Activated CD8-positive, alpha-beta memory T cell treated with anti-CD3 and anti-CD28 coated beads for 48 hours (primary cell): ENCODE measurements around the gene AFF3.

Experiments
- DNase-seq, 3 experiments: peaks; one replicate each; pipeline ENCODE4 v3.0.0-alpha.2; 2020; ENCODE audit warnings: low read depth in 2 of 3, low spot score in 2 of 3

AFF3 gene

DNA sequence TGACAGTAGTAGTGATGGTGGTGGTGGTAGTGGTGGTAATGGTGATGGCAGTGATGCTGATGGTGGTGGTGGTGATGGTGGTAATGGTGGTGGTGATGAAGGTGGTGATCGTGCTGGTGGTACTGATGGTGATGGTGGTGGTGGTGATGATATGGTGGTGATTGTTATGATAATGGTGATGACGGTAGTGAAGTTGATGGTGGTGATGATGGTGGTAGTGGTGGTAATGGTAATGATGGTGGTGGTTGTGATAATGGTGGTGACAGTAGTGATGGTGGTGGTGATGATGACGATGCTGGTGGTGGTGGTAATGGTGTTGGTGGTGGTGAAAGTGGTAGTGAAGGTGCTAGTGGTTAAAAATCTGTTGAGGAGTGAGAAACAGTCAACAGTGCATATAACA, 125.6 kb downstream of the AFF3 start:
- no peak for DNase-seq

GRCh38 chr2:100015849-100016248, 126.5 kb downstream of the AFF3 start:
- DNase-seq, result no peak

- no peak for DNase-seq
These were observed 128.3 kb downstream of the AFF3 start for GRCh38 chr2:100013892-100014677.

DNA sequence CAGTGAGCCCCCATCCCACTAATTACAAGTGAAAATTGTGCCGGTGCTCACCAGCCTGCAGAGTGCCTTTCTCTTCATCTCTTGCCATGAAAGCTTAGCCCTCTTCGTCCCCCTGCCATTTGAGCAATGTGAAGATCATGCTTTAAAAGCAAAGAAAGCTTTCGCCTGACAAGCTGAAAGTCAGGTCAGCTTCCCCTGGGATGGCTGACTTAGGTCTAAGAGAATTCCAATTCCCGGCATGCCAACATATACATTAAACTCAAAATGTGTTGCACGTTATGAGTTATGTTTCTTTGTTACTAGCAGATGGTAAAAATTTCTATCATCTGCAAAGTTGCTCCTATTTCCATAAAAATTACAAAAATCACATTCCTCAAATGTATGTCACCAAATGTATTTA, 129.8 kb downstream of the AFF3 start:
- no peak for DNase-seq

- no peak for DNase-seq
These were observed 131.1 kb downstream of the AFF3 start for GRCh38 chr2:100011272-100011731.

DNA sequence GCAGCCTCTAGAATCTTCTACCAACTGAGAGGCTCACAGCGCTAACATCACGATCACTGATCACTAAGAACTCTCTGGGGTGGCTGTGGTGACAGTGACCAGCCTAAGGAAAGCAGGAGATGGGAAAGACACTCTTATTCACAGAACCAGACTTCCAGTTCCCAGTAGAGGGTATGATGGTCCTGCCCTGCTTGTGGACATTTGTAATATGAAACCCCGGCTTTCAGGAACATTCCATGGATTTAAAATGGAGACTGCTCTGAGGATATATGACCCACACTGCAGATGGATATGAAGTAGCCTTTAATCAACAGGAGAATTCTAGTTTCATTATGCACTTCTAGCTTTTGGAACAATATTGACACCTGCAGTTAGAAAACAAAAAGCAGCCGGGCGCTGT, 131.8 kb downstream of the AFF3 start:
- DNase-seq, result no peak

GRCh38 chr2:100009743-100010142, 132.6 kb downstream of the AFF3 start:
- DNase-seq, result no peak

- DNase-seq, result no peak
These were observed 133.4 kb downstream of the AFF3 start for GRCh38 chr2:100008956-100009355.

DNA sequence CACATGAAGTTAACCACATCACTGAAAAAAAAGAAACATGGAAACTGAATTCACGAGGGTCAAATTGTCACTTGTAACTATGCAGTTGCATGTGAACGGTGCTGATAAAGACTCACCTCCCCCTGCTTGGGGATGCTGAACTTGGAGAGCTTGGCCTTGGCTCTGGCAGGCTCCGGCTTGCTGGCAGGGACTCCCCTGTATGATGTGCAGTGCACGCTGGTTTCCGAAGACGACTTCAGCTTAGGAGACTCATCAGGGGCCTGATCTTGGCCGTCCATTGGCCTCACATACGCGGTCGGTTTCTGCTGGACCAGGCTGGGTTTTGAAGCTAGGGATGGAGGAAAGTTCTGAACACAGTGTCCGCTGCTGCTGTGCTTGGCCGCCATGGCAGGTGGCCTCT, 135.9 kb downstream of the AFF3 start:
- no peak for DNase-seq

DNA sequence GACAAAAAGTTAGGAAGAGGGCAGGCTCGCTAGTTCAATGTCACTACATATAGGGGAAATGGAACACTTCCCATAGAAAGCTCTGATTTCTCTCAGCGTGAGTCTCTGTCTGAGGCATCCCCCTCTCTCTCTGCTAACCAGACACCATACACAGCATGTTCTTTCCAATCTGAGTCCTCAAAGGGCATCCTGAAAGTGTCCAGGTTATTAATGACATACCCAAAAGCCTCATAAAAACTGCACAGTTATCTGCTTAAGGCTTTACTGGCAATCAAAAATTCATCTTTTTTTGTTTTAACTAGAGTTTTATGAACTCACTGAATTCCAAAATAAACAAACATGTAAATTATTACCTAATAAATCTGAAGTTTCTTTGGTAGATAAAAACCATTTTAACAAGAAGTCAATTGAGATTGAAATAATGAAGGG, 137.4 kb downstream of the AFF3 start:
- no peak for DNase-seq

DNA sequence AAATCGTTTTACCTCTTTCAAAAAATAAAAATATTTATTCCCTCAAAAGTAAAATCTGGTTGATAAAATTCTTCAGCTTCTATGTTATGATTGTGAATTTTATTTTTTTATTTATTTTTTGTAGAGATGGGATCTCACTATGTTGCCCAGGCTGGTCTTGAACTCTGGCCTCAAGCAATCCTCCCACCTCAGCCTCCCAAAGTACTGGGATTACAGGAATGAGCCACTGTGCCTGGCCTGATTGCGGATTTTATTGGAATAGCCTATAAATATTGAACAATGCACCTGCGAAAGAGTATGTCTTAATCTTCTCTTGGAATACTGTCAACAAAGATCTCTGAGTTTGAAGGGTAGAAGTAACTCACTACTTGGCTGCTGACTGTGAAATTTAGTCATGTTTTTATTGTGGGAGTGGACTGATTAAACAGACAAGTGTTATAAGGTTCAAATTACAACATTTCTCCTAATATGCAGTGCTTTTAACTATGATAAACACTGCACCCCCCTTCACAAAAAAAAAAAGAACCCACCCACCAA, 138.0 kb downstream of the AFF3 start:
- DNase-seq, result no peak

DNA sequence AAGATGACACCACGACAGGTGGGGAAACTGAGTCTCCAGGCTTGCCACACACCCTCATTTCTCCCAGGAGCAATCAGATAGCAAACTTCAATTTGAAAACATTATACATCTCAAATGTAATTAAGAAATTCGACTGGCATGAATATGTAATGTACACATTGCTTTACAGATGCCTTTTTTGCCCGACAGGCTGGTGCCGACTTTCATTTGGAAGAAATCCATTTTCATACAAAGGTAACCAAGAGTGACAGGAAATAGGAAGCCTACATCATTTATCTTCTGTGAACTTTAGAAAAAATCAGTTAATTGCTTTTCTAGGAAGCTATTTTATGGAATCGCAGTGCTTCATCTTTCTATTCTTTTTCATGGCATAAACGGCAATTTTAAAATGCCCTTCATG, 140.3 kb downstream of the AFF3 start:
- no peak for DNase-seq

DNA sequence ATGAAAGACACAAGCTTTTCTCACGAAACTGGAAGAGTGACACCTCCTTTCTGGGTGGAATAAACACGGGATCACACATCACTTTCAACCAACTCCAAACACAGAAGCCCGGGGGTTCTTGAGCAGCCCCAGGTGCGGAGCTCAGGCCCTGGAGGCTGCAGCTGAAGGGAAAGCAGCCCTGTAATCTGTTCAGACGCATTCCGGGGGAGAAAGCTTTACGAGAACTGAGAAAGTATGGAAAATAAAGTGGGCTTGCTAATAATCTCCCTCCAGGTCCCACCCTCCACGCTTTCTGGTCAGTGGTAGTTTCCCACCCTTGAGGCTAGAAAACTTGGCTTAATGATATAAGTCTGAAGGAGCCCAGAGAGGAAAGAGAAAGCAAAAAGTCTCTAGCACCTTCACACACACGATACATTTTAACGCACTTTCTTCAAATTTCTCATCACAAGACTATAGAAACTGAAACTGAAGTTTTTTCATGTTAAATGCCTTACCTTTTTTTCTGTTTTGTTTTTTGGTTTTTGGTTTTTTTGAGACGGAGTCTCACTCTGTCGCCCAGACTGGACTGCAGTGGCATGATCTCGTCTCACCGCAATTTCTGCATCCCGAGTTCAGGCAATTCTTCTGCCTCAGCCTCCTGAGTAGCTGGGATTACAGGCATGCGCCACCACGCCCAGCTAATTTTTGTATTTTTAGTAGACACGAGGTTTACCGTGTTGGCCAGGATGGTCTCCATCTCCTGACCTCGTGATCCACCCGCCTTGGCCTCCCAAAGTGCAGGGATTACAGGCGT, 141.3 kb downstream of the AFF3 start:
- no peak for DNase-seq

GRCh38 chr2:99998651-99999320, 143.6 kb downstream of the AFF3 start:
- DNase-seq, result no peak

- no peak for DNase-seq
These were observed 152.5 kb downstream of the AFF3 start for GRCh38 chr2:99989905-99990304.

GRCh38 chr2:99988599-99988998, 153.8 kb downstream of the AFF3 start:
- DNase-seq, result no peak

GRCh38 chr2:99987160-99987559, 155.2 kb downstream of the AFF3 start:
- no peak for DNase-seq

- DNase-seq, result no peak
These were observed 157.4 kb downstream of the AFF3 start for GRCh38 chr2:99984799-99985515.

GRCh38 chr2:99982744-99983143, 159.6 kb downstream of the AFF3 start:
- no peak for DNase-seq

- DNase-seq, result no peak
These were observed 160.6 kb downstream of the AFF3 start for GRCh38 chr2:99981840-99982239.

GRCh38 chr2:99980176-99980575, 162.2 kb downstream of the AFF3 start:
- DNase-seq, result no peak
